ENCODE measurements around the gene ETHE1. TPM values are rescaled to one million over a fixed set of nuclear protein-coding genes. Genes with fewer than 3 reads are reported as not detected.

The ETHE1 gene
- total and polyA plus RNA-seq, 12 donors, result 15.9 to 78.7 (median 33.2) TPM

- no peaks in the 10 kb centered on the region for H3K4me1 ChIP-seq (replicated peaks in 1 of 2)
- WGBS, 4 donors, result 84 to 95% (median 87%) methylated on average over 2 to 4 of the region's 4 CpGs
- no peak overlapping the region for H3K4me3 ChIP-seq
- no peaks in the 10 kb centered on the region for H3K36me3 ChIP-seq (replicated peaks in 1 of 2)
- H3K27ac ChIP-seq, result no peak overlapping the region
- no peaks in the 10 kb centered on the region for H3K27me3 ChIP-seq
- TF ChIP-seq POLR2A (IDR thresholded peaks at IDR 0.05) (no peak), CTCF (IDR thresholded peaks at IDR 0.05) (no peak)
- no peaks in the 10 kb centered on the region for H3K9me3 ChIP-seq (replicated peaks in 1 of 3)
- intact Hi-C loops (cut with DNase I), result no loop called here
- DNase-seq, result no peak
Measured at GRCh38 chr19:43482193-43482592, 44.8 kb downstream of the ETHE1 start.

GRCh38 chr19:43481701-43482100 is 45.3 kb downstream of the ETHE1 start:
- Histone ChIP-seq H3K9me3 (replicated peaks in 1 of 3) (no peaks in the 10 kb centered on the region), H3K27me3 (no peaks in the 10 kb centered on the region), H3K4me1 (replicated peaks in 1 of 2) (no peaks in the 10 kb centered on the region), H3K27ac (no peak overlapping the region), H3K4me3 (no peak overlapping the region), H3K36me3 (replicated peaks in 1 of 2) (no peaks in the 10 kb centered on the region)
- intact Hi-C loops (cut with DNase I), result no loop called here
- TF ChIP-seq CTCF (IDR thresholded peaks at IDR 0.05), result no peak
- no peak for TF ChIP-seq POLR2A (IDR thresholded peaks at IDR 0.05)
- no peak for DNase-seq
- WGBS, 4 donors, result 79 to 89% (median 88%) methylated on average over 6 of the region's 6 CpGs

GRCh38 chr19:43480574-43480973 is 46.4 kb downstream of the ETHE1 start:
- no peak for TF ChIP-seq CTCF (IDR thresholded peaks at IDR 0.05)
- TF ChIP-seq POLR2A (IDR thresholded peaks at IDR 0.05), result no peak
- no peak for DNase-seq
- H3K4me1 ChIP-seq (replicated peaks in 1 of 2), result no peaks in the 10 kb centered on the region
- no peak overlapping the region for H3K4me3 ChIP-seq
- no peak overlapping the region for H3K27ac ChIP-seq
- H3K9me3 ChIP-seq (replicated peaks in 1 of 3), result no peaks in the 10 kb centered on the region
- intact Hi-C loops (cut with DNase I), result no loop called here
- no peaks in the 10 kb centered on the region for H3K27me3 ChIP-seq
- WGBS, 4 donors, result 94 to 97% (median 96%) methylated on average over 3 of the region's 3 CpGs
- H3K36me3 ChIP-seq (replicated peaks in 1 of 2), result no peaks in the 10 kb centered on the region

GRCh38 chr19:43479961-43480561 is 46.9 kb downstream of the ETHE1 start:
- TF ChIP-seq POLR2A (IDR thresholded peaks at IDR 0.05) (no peak), CTCF (IDR thresholded peaks at IDR 0.05) (no peak)

More at GRCh38 chr19:43479961-43480561, 46.9 kb downstream of the ETHE1 start:
- H3K4me3 ChIP-seq, result no peak overlapping the region
- peaks cover 0 to under 1% of the 10 kb centered on the region in 2 donors for H3K4me1 ChIP-seq (replicated peaks in 1 of 2)
- intact Hi-C loops (cut with DNase I), result no loop called here
- no peak overlapping the region for H3K27ac ChIP-seq
- 93 to 99% (median 95%) methylated on average over 4 of the region's 4 CpGs for whole genome bisulfite sequencing, 4 donors
- H3K36me3 ChIP-seq (replicated peaks in 1 of 2), result no peaks in the 10 kb centered on the region
- H3K9me3 ChIP-seq (replicated peaks in 1 of 3), result no peaks in the 10 kb centered on the region
- no peaks in the 10 kb centered on the region for H3K27me3 ChIP-seq
- no peak for DNase-seq
